GM19455 (cell line): ENCODE results near the gene NEUROG2.

Source experiments
- ATAC-seq: cut with Tn5 transposase; IDR thresholded peaks from one replicate; pipeline ENCODE4 v1.9.1; 2021; ENCODE audit not compliant: unreplicated experiment

NEUROG2 gene

GRCh38 chr4:112521123-112522023 lies 5.4 kb upstream of the NEUROG2 start:
- peak; percentile 23 for ATAC-seq

- no peak for ATAC-seq
Measured at GRCh38 chr4:112520598-112521122, 4.7 kb upstream of the NEUROG2 start.

GRCh38 chr4:112519689-112520597 lies 4.0 kb upstream of the NEUROG2 start:
- no peak for ATAC-seq

- no peak for ATAC-seq
Measured at GRCh38 chr4:112518675-112519074, 2.7 kb upstream of the NEUROG2 start.

- ATAC-seq: no peak
Measured at GRCh38 chr4:112517911-112518310, 1.9 kb upstream of the NEUROG2 start.

GRCh38 chr4:112517067-112517634 lies 1.2 kb upstream of the NEUROG2 start:
- no peak for ATAC-seq

GRCh38 chr4:112516471-112517066 lies 589 bp upstream of the NEUROG2 start:
- ATAC-seq: no peak

- ATAC-seq: peak; percentile 49
Measured at GRCh38 chr4:112515198-112516065, 548 bp downstream of the NEUROG2 start.

- peak; percentile 16 for ATAC-seq
Measured at GRCh38 chr4:112514647-112515197, 1.3 kb downstream of the NEUROG2 start.

GRCh38 chr4:112513971-112514646 lies 1.9 kb downstream of the NEUROG2 start:
- peak; percentile 10 for ATAC-seq

GRCh38 chr4:112511803-112512118 lies 4.2 kb downstream of the NEUROG2 start:
- no peak for ATAC-seq

GRCh38 chr4:112511093-112511802 lies 4.7 kb downstream of the NEUROG2 start:
- ATAC-seq: no peak

- ATAC-seq: no peak
Measured at GRCh38 chr4:112510291-112511092, 5.5 kb downstream of the NEUROG2 start.

GRCh38 chr4:112509243-112510141 lies 6.5 kb downstream of the NEUROG2 start:
- ATAC-seq: no peak

- ATAC-seq: no peak
Measured at GRCh38 chr4:112508356-112508755, 7.6 kb downstream of the NEUROG2 start.

GRCh38 chr4:112504807-112505206 lies 11.2 kb downstream of the NEUROG2 start:
- ATAC-seq: no peak

- ATAC-seq: no peak
Measured at GRCh38 chr4:112502871-112503270, 13.1 kb downstream of the NEUROG2 start.
